HUDEP-2 (cell line): ENCODE data around the gene GLUD1.
"Not testable (repeated sequence)": the region's sequence is repeated elsewhere in the genome, so short reads cannot be mapped to it uniquely, and the experiment has no call there.

Experiments
- DNase-seq, 76 experiments: peaks; one replicate each; lab custom pipeline; 2025; ENCODE audit not compliant: unreplicated experiment in 76 of 76; lab: John Stamatoyannopoulos, UW

Gene GLUD1

GRCh38 chr10:87053577-87054181 lies 41.0 kb downstream of the GLUD1 start:
- no peak for DNase-seq

GRCh38 chr10:87053111-87053510 lies 41.5 kb downstream of the GLUD1 start:
- DNase-seq = peak in 7 of 76 experiments; percentile 4 to 22 (median 6)

DNA sequence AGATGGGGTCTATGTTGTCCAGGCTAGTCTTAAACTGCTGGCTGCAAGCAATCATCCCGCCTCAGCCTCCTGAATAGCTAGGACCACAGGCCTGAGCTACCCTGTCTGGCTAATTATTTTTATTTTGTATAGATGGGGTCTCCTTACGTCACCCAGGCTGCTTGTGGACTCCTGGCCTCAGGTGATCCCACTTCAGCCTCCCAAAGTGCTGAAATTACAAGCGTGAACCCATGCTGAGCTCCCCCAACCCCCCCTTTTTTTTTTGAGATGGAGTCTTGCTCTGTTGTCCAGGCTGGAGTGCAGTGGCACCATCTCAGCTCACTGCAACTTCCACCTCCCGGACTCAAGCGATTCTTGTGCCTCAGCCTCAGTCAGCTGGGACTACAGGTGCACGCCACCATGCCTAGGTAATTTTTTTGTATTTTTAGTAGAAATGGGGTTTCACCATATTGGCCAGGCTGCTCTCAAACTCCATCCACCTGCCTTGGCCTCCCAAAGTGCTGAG lies 49.2 kb downstream of the GLUD1 start:
- no peak for DNase-seq

- DNase-seq = not testable (repeated sequence)
Observed at GRCh38 chr10:87043579-87043978, 51.1 kb downstream of the GLUD1 start.

GRCh38 chr10:87038786-87039185 lies 55.9 kb downstream of the GLUD1 start:
- peak in 37 of 76 experiments; percentile 3 to 59 (median 27) for DNase-seq

DNA sequence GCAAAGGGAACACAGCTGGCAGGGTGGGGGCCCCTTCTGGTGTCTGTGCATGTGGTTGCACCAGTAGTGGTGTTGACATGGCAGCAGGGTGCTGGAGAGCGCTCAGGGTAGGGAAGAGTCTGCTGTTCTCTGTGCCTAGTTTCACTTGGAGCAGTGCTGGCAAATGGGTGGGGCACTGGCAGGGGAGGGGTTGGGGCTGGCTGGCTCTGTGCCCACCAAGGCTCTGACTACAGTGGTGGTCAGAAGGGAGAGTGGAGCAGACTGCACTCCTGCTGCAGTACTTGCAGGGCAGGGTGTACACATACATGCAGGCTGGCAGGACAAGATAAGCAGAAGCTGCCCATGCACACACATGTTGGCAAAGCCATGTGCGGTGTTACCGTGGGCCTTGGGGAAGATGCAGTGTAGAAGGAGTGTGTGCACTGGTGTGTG lies 56.3 kb downstream of the GLUD1 start:
- DNase-seq = peak in 71 of 76 experiments; percentile 23 to 83 (median 64)

DNA sequence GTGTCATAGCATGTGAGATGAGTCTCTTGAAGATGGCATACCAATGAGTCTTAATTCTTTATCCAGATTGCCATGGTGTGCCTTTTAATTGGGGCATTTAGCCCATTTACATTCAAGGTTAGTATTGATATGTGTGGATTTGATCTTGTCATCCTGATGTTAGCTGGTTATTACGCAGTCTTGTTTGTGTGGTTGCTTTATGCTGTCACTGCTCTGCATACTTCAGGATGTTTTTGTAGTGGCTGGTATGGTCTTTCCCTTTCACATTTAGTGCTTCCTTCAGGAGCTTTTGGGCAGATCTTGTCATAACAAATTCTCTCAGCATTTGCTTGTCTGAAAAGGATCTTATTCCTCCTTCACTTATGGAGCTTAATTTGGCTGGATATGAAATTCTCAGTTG lies 58.0 kb downstream of the GLUD1 start:
- no peak for DNase-seq

GRCh38 chr10:87030912-87031635 lies 63.6 kb downstream of the GLUD1 start:
- no peak for DNase-seq

DNA sequence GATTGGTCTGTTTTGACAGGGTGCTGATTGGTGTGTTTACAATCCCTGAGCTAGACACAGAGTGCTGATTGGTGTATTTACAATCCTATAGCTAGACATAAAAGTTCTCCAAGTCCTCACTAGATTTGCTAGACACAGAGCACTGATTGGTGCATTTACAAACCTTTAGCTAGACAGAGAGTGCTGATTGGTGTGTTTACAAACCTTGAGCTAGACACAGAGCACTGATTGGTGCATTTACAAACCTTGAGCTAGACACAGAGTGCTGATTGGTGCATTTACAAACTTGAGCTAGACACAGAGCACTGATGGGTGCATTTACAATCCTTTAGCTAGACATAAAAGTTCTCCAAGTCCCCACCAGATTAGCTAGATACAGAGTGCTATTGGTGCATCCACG lies 64.2 kb downstream of the GLUD1 start:
- DNase-seq = not testable (repeated sequence)

DNA sequence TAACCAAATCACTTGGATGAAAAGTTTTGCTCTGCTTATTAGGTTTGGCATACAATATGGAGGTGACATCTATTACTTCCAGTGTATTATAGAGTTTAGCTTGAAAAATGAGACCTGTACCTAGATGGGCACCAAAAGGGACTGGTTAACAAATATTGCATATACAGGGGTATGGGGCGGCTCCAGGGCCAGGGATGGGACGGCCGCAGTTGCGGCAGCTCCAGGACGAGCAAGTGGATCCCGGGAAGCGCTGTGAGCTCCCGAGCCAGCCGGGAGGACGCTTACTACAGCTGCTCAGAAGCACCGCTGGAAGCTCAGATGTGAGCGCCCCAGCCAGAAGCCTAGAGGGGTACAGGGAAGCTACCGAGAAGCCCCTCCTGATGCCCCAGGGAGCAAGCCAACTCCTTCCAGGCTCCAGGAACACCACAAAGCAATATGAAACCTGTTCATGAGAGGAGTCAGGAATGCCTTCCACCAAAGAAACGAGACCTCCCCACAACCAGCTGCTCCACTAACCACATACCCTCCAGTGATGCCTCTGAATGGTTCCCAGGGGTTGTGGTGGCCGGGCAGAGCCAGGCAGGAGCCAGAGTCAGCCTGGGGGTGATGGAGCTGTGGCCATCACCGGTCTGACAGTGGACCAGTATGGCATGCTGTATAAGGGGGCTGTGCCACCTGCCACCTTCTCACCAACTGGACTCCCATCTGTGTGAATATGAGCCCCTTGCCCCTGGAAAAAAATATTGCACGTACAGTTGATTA lies 67.7 kb downstream of the GLUD1 start:
- not testable (repeated sequence) for DNase-seq

DNA sequence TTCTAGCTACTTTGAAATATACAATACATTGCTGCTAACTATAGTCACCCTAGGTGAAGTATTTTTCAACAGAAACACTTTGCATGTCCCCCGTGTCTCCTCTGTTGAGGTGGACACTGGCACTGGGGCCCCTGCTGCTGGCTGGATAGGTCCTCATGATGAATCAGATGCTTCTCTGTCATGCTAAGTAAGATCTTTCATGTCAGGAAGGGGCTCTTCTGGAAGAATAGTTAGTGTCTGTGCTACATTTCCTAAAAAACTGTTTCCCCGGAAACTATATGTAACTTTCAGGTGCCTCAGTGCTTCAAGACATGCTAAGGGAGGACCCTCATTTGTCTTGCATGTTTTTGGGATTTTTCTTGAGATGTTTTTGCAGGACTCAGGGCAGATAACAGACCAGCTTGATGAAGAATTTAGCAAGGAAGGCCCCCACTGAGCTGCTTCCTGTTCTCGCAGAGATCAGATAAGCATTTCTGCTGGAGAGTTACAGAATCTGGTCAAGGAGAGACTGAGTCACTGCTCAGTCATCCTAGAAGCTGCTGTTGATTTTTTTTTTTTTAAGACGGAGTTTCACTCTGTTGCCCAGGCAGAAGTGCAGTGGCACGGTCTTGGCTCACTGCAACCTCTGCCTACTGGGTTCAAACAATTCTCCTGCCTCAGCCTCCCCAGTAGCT lies 69.2 kb downstream of the GLUD1 start:
- peak in 33 of 76 experiments; percentile 2 to 65 (median 24) for DNase-seq

GRCh38 chr10:87020056-87020455 lies 74.6 kb downstream of the GLUD1 start, which contains the start of gene FAM25A:
FAM25A (plus strand) TSS chr10:87020294; CDS start chr10:87020325, 31 bp downstream.
- not testable (repeated sequence) for DNase-seq

GRCh38 chr10:87019504-87019903 lies 75.1 kb downstream of the GLUD1 start:
- DNase-seq = not testable (repeated sequence)

- not testable (repeated sequence) for DNase-seq
Observed at GRCh38 chr10:87019066-87019465, 75.6 kb downstream of the GLUD1 start.

DNA sequence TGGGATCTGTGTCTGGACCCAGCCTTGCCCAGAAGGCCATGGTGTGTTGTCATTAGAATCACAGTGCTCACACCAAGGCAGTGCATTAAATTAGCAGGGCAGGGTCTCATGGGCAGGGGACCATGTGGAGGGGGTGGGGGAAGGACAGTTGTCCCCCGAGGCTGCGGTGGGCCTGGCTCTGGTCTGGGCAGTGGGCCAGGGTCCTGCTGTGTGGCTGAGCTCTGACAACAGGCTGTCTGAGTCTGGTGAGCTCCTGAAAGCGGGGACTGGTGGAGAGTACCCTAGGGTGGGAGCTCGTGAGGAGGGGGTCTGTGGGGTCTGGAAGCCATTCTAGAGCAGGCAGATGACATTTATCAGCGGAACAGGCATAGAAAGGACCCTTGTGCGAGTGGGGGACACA lies 76.5 kb downstream of the GLUD1 start:
- DNase-seq = not testable (repeated sequence)

DNA sequence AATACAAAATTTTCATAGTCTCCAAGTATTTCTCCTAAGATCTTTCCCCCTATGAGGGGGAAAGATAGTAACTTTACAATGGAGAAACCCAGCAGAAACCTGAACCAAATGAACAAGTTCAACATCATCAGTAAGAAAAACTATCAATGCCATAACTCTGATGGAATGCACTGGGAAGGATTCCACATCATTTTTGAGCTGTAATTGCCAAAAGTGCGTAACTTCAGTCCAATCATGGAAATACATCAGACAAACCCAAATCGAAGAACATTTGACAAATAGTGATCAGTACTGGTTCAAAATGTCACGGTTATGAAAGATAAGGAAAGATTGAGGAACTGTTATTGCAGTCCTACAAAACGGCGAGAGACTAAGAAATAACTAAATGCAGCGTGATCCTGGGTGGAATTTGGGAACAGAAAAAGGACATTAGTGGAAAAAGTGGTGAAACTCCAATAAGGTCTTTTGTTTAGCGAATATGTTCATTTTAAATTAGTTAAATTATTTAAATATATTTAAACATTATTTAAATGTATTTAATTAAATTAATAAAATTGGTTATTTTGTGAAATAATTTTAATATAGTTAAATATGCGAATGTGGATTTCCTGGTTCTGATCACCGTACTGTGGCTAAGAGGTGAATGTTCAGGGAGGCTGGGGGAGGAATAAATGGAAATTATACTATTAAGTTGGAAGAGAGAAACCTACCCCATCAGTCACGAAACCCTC lies 79.5 kb downstream of the GLUD1 start:
- not testable (repeated sequence) for DNase-seq

GRCh38 chr10:87013528-87013927 lies 81.1 kb downstream of the GLUD1 start:
- not testable (repeated sequence) for DNase-seq

GRCh38 chr10:87009134-87009696 lies 85.4 kb downstream of the GLUD1 start:
- DNase-seq = not testable (repeated sequence)

DNA sequence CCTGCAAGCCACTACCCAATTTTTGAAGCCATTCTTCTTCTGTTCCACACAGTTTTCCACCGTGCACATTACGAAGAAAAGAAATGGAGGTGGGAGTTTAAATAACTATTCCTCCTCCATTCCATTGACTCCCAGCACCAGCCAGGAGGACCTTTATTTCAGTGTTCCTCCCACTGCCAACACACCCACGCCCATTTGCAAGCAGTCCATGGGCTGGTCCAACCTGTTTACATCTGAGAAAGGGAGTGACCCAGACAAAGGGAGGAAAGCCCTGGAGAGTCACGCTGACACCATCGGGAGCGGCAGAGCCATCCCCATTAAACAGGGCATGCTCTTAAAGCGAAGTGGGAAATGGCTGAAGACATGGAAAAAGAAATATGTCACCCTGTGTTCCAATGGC lies 86.3 kb downstream of the GLUD1 start:
- DNase-seq = not testable (repeated sequence)
